NCI-H748 (cell line): Measurements from ENCODE around the gene LGI4.

Experiments
- DNase-seq: peaks from one replicate; lab custom pipeline; 2025; ENCODE audit not compliant: unreplicated experiment; lab: John Stamatoyannopoulos, UW

LGI4 gene

DNA sequence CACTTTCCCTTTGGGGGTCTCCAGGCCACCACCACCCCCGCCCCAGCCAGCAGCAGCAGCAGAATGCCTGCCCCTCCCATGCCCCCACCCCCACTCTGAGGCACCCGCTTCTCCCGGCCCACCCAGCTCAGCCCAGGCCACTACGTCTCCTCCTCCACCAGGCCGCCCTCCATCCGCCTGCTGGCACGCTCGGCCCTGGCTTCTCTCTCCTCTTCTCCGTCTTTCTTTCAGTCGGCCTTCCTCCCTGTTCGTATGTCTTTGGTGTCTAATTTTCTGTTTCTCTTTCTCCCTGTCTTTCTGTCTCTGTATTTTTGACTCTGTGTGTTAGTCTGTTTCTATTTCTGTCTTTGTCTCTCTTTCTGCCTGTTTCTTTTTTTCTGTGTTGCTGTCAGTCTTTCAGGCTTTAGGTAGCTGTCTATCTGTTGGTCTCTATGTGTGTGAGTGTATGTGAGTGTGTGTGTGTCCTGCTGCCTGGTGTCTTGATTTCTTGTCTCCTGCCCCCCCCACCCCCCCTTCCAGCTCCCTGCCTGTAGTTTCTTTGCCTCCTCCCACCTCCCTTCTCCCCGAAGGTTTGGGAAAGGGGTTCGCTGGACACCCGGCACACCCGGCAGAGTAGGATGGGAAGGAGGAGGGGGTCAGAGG is at the start of gene LGI4:
TSS of gene LGI4 (minus strand) at position 459 of the 642 bp plus-strand sequence. CDS start at position 80, 379 bp downstream.
- no peak for DNase-seq

- no peak for DNase-seq
Observed at GRCh38 chr19:35184267-35184666, 49.4 kb upstream of the LGI4 start.

DNA sequence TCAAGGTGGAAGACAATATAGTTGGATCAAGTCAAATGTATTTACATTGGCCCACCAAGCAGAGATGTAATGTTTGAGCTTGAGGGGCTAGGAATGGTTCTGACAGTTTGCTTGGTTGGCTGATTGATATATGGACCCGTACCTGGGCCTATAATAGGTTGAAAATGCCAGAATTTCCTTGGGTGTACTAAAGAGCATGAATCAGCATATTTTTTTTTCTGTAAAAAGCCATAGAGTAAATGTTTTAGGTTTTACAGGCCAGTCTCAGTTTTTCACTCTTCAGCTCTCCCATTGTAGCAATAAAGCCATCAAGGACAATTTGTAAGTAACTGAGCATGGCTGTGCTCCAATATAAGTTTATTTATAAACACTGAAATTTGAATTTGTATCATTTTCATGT is 46.5 kb upstream of the LGI4 start:
- DNase-seq: no peak

DNA sequence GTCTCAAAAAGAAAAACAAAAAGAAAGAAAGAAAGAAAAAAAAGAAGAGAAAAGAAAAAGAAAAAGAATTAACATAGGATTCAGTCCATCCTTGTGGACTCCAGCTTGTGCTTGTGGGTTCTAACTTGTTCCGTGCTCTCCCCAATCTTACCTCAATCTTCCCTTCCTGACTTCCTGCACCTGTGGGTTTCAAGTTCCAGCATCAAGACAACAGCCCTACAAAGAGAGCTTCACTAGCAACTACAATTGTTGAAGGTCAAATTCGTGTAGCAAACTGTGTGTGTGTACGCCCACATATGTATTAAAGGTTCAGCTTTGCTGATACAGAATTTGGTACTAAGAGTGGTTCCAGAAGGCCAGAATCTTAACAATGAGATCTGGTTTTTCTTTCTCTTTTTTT is 45.0 kb upstream of the LGI4 start:
- no peak for DNase-seq

GRCh38 chr19:35178701-35179100 is 43.8 kb upstream of the LGI4 start:
- DNase-seq: no peak

DNA sequence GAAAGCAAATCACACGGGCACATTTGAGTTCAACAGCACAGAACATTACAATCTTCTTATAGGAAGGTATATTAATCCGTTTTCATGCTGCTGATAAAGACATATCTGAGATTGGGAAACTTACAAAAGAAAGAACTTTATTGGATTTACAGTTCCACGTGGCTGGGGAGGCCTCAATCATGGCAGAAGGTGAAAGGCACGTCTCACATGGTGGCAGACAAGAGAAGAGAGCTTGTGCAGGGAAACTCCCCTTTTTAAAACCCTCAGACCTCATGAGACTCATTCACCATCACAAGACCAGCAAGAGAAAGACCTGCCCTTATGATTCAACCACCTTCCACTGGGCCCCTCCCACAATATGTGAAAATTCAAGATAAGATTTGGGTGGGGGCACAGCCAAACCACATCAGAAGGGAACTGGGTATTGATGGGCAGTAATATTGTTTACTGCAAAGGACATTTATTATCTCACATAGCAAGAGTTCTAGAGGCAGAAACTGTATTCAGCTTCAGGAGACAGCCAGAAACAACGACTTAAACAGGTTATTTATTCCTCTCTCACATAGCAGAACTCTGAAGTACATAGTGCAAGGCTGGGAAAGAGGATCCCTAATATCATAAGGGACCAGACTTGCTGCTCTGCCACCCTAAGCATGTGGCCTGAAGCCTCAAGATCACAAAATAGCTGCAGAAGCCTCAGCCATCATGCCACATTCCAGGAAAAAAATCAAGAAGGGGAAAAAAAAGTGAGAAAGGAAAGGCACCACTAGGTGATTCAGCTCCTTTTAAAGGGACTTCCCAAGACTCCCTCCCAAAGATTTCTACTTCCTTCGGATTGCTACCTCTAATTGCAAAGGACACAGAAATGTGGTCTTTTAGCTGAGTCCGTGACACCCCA is 42.8 kb upstream of the LGI4 start:
- no peak for DNase-seq

- DNase-seq: no peak
Observed at GRCh38 chr19:35176181-35176570, 41.3 kb upstream of the LGI4 start.

GRCh38 chr19:35174226-35174625 is 39.4 kb upstream of the LGI4 start:
- no peak for DNase-seq

- DNase-seq: no peak
Observed at GRCh38 chr19:35171730-35172129, 36.9 kb upstream of the LGI4 start.

DNA sequence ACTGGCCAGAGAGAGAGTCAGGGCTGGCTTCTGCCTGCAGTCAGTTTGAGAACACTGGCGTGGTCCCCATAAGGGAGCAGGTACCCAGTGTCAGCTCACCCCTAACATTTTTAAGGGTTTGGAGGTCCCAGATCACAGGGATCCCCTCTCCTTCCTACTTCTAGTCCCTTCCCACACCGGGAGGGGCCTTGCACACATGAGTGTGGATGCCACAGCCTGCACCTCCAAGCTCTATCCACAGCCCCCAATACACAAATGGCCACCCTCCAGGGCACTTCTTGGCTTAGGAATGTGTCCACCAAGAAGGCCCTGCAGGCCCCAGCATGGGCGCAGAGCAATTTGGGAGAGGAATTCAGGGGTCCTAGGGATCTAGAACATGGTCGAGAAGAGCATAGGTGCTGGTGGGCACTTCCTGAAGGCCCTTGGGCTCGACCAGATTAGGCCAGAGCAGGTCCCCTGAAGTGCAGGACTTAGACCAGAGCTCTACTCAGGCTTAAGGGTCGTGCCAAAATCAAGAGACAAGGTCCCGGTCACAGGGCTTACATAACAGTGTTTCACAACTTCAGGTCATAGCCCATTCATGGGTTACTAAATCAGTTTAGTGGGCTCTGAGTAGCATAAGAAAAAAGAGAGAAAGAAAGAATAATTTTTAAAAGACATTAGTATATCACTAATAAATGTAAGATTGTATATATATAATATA is 35.7 kb upstream of the LGI4 start:
- no peak for DNase-seq

- no peak for DNase-seq
Observed at GRCh38 chr19:35169221-35169995, 34.5 kb upstream of the LGI4 start.

GRCh38 chr19:35168196-35168595 is 33.3 kb upstream of the LGI4 start:
- DNase-seq: no peak

- no peak for DNase-seq
Observed at GRCh38 chr19:35167251-35168119, 32.6 kb upstream of the LGI4 start.

DNA sequence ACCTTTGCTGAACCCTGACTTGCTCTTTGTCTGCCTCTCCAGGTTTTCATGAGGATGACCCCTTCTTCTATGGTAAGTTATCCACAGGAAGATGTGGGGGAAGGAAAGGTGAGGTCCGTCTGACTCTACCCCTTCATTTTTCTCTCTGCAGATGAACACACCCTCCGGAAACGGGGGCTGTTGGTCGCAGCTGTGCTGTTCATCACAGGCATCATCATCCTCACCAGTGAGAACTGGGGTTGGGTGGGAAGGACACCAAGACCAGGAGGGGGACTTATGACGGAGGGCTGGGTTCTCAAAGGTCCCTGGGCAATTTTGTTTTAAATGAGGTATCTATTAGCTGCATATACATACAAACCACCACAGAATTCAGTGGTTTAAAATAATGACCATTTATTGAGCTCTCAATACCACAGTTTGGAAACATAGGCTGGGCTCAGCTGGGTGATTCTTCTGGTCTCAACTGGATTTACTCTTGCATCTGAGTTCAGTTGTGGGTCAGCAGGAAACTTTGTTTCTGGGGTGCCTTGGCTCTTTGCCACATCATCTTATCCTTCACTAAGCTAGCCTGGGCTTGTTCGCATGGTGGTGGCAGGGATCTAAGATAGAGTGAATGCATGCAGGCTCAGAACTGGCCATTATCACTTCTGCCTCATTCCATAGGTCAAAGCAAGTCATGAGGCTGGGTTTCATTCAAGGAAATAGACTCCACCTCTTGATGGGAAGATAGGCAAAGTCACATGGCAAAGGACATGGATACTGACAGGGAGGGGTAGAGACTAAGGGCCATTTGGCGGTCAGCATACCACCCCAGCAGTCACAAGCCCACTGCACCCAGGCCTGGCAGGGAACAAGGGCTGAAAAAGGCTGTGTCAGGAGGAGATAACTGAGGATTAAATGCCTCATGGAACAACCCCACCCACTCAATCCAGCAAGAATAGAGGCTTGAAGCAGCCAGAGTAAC is 31.5 kb upstream of the LGI4 start:
- DNase-seq: no peak

GRCh38 chr19:35165200-35166058 is 30.6 kb upstream of the LGI4 start:
- no peak for DNase-seq

DNA sequence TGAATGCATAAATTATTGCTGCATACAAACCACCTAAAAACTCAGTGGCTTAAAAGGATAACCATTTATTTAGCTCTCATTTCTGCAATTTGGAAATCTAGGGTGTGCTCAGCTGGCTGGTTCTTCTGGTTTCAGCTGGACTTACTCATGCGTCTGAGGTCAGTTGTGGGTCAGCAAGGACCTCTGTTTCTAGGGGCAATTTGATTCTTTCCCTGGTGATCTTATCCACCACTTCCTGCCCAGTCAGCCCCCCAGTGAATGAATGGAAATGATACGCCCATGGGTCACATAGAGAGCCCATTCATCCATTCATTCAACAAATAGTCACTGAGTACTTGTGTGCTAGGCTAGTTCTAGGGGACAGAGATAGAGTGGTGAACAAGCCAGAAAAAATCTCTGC is 29.6 kb upstream of the LGI4 start:
- DNase-seq: no peak

GRCh38 chr19:35162471-35163326 is 27.8 kb upstream of the LGI4 start:
- no peak for DNase-seq
